SK-N-MC (cell line): ENCODE results near the gene CACNA1H.

Source experiments
- EZH2 ChIP-seq: fragments of 200-600 bp; sonication (generic); IDR thresholded peaks from one replicate; pipeline ENCODE4 v1.6.1; 2017; ENCODE audit warnings: antibody characterized with exemption
- POLR2AphosphoS5 ChIP-seq: IDR thresholded peaks from 2 replicates; pipeline ENCODE4 v1.6.1; 2012; ENCODE audit warnings: mild to moderate bottlenecking, low read depth, low read length, borderline replicate concordance

GRCh38 chr16:1178295-1178910 lies 25.5 kb downstream of the CACNA1H start:
- no peak for TF ChIP-seq POLR2AphosphoS5
- no peak for TF ChIP-seq EZH2
